ENCODE data around the gene RGS19.
A peak's percentile ranks its signal among the peaks of the same experiment; 100 is the strongest.

Gene RGS19

GRCh38 chr20:64076061-64076997 lies 3.0 kb downstream of the RGS19 start:
- no peak for DNase-seq

DNA sequence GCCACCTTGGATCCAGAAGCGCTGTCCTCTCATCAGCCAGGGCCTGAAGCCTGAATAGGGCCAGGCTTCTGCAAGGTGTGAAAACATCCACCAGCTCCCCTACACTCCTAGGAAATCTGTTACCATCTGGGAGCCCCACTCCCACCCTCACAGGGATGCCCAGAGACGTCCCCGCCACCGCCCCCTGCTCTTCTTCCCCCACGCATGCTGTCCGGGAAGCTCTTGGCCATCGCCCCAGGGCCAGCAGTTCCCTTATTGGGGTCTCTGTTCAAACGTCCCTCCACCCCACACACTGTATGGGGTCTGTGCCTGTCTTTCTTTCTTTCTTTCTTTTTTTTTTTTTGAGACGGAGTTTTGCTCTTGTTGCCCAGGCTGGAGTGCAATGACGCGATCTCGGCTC lies 3.8 kb downstream of the RGS19 start:
- no peak for DNase-seq

GRCh38 chr20:64074963-64075362 lies 4.4 kb downstream of the RGS19 start:
- DNase-seq = no peak

GRCh38 chr20:64074184-64074789 lies 5.0 kb downstream of the RGS19 start:
- no peak for DNase-seq

GRCh38 chr20:64073476-64074183 lies 5.7 kb downstream of the RGS19 start:
- no peak for DNase-seq

- no peak for DNase-seq
Observed at GRCh38 chr20:64072498-64073063, 6.7 kb downstream of the RGS19 start.

DNA sequence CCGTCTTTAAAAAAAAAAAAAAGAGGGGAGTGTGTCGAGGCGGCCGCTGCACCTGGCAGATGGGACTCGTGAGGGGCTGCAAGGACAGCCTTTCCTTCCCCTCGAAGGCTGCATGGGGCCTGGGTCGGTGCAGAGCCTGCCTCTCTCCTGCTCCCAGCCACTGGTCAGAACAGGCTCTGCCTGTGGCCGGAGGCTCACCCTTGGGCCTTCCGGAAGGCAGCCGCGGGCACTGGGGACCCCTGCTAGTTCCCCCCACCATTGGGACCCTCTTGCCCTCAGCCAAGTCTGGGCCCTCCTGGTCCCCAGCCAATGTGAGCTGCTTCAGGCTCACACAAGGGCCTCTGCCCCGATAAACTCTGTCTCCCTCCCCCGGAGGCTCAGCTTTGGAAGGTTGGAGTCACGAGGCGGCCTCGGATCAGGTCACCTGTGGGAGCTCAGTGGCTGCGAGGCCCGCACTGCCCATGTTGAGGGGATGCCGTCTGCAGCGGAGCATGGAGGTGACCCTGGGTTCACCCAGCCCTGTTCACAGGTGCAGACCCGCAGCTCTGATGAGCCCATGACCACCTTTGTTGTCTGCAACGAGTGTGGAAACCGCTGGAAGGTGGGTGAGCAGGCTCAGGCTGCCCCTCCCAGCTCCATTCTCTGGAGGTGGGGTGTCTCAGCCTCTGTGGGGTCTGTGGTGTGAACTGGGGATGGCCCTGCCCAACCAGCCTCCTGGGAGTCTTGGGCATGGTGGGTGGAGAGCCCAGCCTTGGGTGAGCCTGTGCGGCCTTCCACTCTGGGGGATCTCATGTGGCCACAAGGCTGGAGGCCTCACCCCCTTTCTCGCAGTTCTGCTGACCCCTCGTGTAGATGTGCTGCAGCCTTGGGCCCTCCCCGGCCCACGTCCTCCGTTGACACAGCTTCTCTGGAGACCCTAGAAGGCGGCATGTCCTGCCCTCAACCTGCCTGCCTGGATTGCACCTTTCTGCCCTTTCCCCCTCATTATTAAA lies 7.7 kb downstream of the RGS19 start:
- no peak for DNase-seq

DNA sequence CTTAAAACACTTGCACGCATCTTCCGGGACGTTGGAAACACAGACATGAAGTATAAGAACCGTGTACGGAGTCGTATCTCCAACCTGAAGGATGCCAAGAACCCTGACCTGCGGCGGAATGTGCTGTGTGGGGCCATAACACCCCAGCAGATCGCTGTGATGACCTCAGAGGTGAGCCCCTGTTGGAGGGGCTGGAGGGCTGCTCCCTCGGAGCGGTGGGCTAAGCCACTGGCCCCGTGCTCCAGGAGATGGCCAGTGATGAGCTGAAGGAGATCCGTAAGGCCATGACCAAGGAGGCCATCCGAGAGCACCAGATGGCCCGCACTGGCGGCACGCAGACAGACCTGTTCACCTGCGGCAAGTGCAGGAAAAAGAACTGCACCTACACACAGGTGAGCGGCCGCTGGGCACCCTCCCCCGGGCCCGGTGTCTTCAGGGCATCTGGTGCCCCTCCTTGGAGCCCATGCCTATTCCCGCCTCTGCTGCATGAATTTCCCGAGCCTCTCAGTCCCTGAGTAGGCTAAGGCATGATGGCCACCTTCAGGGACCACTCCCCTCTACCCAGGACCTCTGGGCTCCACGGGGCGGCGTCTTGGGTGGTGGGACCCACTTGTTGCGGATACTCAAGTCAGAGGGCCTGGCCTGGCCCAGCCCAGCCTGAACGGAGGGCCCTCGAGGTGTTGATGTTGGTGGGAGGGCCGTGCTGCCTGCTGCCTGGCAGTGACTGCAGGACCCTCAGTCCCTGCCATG lies 8.9 kb downstream of the RGS19 start:
- no peak for DNase-seq

GRCh38 chr20:64069614-64070243 lies 9.6 kb downstream of the RGS19 start:
- no peak for DNase-seq

DNA sequence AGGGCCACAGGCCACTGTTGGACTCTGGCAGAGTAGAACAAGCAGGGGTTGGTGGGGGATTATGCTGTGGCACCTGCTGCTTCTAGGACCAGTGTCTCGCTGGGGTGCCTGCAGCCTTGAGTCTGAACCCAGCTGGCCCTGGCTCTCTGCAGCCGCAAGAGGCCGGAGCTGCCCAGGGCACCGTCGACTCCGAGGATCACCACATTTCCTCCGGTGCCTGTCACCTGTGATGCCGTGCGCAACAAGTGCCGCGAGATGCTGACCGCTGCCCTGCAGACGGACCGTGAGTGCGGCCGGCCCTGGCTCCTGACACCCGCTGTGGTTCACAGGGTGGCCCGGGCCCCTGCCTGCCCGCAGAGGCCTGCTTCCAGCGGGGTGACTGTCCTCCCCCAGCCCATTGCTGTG lies 10.1 kb downstream of the RGS19 start:
- no peak for DNase-seq

- no peak for DNase-seq
Observed at GRCh38 chr20:64068386-64069208, 10.7 kb downstream of the RGS19 start.

DNA sequence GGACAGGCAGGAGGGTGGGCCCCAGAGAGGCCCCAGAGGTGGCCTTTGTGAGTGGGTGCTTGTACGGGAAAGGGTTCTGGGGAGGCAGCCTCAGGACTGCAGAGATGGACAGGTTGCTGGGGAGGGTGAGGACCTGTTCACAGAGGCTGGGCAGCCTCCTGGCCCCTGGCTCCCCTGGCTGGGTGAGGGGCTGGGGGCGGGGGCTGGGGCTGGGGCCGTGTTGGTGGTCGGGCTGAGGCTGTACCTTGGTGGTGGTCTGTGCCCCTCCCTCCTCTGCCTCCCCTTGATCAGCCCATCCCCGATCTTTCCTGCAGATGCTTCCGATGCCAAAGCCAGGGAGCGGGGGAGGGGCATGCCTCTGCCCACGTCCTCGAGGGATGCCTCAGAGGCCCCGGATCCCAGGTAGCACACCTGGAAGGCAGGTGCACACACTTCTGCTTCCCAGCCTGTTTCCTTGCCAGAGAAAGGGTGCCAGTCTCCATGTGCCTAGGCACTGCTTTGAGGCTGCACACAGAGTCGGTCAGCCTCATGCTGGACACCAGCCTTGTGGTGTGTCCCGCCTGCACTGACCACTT lies 11.5 kb downstream of the RGS19 start:
- no peak for DNase-seq

DNA sequence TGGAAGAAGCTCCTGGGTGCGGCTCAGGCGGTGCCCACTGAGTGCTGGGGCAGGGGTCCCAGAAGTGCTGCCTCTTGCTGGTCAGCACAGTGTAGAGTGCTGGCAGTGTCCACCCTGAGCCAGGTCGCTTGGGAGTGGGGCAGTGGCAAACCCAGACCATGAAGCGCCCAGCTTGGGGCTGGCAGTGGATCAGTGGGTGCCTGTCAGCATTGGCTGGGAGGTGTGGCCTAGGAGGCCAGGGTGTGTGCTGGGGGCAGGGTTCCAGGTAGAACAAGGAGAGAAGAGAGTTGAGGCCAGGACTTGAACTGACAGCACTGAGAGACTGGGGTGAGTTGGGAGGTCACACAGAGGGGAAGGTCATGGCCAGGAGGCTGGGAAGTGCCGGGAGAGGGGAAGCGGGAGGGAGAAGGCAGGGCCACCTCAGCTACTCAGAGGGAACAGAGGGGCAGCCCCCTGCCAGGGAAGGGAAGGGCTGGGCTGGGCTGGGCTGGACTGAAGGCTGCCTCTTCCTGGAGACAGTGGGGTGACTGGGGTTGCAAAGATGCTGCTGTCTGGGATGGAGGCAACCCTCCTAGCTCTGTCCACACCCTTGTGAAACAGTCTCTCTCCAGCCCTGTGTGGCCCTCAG lies 12.2 kb downstream of the RGS19 start:
- no peak for DNase-seq

DNA sequence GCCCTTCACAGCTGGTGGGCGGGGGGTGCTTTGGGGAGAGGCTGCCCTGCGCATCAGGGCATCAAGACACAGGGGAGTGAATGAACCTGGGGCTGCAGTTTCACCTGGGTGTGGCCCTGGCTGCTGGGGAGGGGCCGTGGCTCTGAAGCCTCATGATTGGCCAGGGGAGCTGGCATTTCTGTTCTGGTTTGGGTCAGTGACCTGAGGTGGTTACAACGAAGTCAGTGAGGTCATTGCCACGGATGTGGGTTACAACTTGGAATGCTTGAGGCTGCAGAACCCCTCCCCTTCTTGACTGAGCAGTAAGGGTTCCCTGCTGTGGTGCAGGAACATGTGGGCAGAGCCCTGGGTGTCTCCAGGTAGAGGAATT lies 13.4 kb downstream of the RGS19 start:
- DNase-seq = peak; percentile 76

DNA sequence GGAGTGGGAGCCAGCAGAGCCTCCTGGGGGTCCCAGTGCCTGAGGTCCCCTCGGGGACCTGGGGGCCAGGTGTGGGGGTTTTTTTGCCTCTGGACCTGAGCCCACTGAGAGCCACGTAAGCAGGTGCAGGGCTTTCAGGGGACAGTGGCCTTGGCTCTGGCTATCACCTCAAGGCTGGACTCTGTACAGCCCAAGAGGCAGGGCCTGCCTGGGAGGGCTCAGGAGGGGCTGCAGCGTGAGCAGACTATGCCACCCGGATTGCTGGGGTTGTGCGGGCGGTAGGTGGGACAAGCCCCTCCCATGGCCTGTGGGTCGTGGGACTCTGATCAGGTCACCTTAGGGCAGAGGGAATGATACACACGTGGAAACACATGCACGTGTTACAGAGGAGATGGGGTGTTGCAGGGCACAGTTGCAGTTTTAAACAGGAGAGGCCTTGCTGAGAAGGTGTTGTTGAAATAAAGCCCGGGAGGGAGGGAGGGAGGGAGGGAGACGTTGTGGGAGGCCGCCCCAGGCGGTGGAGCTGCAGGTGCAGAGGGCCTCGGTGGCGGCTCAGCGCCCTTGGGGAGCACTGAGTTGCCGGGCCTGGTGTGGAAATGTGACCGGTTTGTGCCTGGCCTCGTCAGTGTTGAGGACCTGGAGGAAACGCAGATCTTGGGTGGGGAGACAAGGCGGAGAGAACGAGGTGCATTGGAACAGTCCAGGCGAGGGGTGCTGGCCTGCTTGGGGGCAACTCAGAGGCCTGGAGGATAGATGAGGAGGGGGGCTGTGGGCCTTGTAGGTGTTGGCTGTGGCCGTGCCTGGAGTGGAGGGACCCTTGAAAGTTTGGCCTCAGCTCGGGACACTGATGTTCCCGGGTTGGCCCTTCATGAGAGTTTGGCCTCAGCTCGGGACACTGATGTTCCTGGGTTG lies 14.0 kb downstream of the RGS19 start:
- DNase-seq = no peak

DNA sequence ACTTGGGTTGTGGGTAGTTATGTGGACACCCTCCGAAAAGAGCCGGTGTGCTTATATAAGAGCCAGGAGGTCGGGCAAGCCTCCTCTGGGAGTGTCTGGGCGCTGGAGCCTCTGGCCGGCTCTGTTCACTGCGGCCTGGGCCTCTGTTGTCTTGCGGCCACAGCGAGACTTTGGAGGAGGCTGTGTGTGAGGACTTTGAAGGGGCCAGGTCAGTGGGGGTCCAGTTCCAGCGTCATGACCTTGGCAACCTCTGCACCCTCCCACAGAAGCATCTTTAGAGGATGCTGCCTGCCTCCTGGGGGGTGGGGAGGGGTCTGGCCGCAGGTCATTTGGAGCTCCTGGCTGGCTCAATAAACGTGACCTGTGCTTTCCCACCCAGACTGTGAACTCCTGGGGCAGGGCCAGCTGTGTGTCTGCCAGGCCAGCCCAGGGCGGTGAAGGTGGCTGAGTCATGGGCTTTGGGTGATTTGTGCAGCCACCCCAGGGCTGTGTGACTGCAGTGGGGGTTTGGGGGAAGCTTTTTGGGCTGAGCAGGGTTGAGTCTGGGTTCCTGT lies 15.1 kb downstream of the RGS19 start:
- no peak for DNase-seq

DNA sequence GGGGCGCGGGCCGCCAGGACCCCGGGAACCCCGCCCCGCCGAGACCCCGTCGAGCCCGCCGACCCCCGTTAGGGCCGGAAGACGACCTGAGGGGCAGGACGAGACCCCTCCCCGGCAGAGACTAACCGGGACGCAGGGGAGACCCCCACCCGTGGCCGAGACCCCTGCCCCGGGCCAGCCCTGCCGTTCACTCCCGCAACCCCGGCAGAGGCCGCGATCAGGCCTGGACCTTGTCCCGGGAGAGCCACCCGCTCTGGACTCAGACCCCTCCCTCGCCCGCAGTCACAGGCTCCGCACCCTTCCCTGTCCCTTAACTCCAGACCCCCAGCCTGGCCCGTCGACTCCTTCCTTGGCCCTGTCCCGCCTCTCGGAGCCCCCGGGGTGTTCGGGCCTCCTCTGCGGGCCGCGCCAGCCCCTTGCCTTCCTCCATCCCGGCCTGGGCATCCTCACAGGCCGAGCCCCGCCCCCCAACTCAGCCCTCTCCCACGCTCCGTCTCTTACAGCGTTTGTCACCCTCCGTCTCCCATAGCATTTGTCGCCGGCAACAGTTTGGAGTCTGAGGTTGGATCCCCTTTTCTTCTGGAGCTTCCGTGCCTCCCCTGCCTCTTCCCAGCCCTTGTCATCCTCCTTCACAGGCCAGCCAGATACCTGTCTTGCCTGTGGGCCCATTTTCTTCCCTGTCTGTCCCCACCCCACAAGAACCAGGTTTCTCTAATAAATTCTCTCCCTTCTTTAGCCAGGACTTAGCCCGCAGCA lies 15.8 kb downstream of the RGS19 start:
- DNase-seq = peak; percentile 66
